Thoracic aorta (tissue), 2 donors: Measurements from ENCODE around the gene F9. TPM values are rescaled to one million over a fixed set of nuclear protein-coding genes. Genes with fewer than 3 reads are reported as not detected.

Experiments
- ATAC-seq: fragments of 150-250 bp; one replicate; pipeline ENCODE4 v1.8.0; 2017; ENCODE audit warnings: low read depth; ENCODE audit not compliant: insufficient number of reproducible peaks, low FRiP score
- DNase-seq: peaks from one replicate; pipeline ENCODE4 v3.0.0-alpha.2; 2020; ENCODE audit warnings: low spot score
- H3K27ac ChIP-seq, 2 donors: fragments of 200-600 bp; sonication (generic); 1 replicate in 1 of 2; 2 replicates in 1 of 2; pipeline ENCODE4 v1.5.1; 2016; ENCODE audit warnings: mild to moderate bottlenecking in 2 of 2, moderate library complexity in 2 of 2
- H3K27me3 ChIP-seq: fragments of 200-600 bp; sonication (generic); replicated peaks from 2 replicates; pipeline ENCODE4 v1.6.0; 2016; ENCODE audit warnings: mild to moderate bottlenecking; ENCODE audit not compliant: insufficient read depth
- H3K36me3 ChIP-seq: fragments of 200-600 bp; sonication (generic); one replicate; pipeline ENCODE4 v1.5.1; 2016
- H3K4me1 ChIP-seq, 2 donors: fragments of 200-600 bp; sonication (generic); 1 replicate in 1 of 2; 2 replicates in 1 of 2; pipeline versions ENCODE4 v1.5.1 to v1.6.0; 2016; ENCODE audit warnings: low read depth in 2 of 2, mild to moderate bottlenecking in 1 of 2; ENCODE audit not compliant: control insufficient read depth in 1 of 2
- H3K4me3 ChIP-seq: fragments of 200-600 bp; sonication (generic); 2 replicates; pipeline ENCODE4 v1.5.1; 2016; ENCODE audit warnings: mild to moderate bottlenecking
- H3K9me3 ChIP-seq: fragments of 200-600 bp; sonication (generic); 2 replicates; pipeline ENCODE4 v1.5.1; 2016
- CTCF ChIP-seq: fragments of 200-600 bp; sonication (generic); IDR thresholded peaks from one replicate; pipeline ENCODE4 v1.5.1; 2019; ENCODE audit warnings: antibody characterized with exemption
- total RNA-seq, 2 donors: library from RNA; depleted of rRNA; stranded (reverse); fragments of >200 nt; gene quantifications; one replicate each; pipeline versions ENCODE4 v1.1.0 to v1.2.3, GENCODE V29; 2016

Gene F9
- total RNA-seq, 2 donors from 2014 or later = 0.28 TPM; not detected in 1

- Histone ChIP-seq H3K36me3 (no peaks in the 10 kb centered on the region), H3K4me3 (no peak overlapping the region), H3K9me3 (no peaks in the 10 kb centered on the region), H3K27me3 (no peaks in the 10 kb centered on the region), H3K4me1 (no peaks in the 10 kb centered on the region), H3K27ac (no peak overlapping the region)
- DNase-seq (no peak), ATAC-seq (no peak)
- TF ChIP-seq CTCF = no peak
Measured at GRCh38 chrX:139554991-139555675, 24.6 kb downstream of the F9 start.

- Histone ChIP-seq H3K27ac (no peak overlapping the region), H3K4me1 (no peaks in the 10 kb centered on the region), H3K4me3 (no peak overlapping the region), H3K9me3 (no peaks in the 10 kb centered on the region), H3K36me3 (no peaks in the 10 kb centered on the region), H3K27me3 (no peaks in the 10 kb centered on the region)
- ATAC-seq = no peak
- no peak for DNase-seq
- TF ChIP-seq CTCF = peak; percentile 30
Measured at GRCh38 chrX:139559383-139560042, 29.0 kb downstream of the F9 start.

- Histone ChIP-seq H3K27me3 (no peaks in the 10 kb centered on the region), H3K36me3 (no peaks in the 10 kb centered on the region), H3K4me1 (no peaks in the 10 kb centered on the region), H3K4me3 (no peak overlapping the region), H3K27ac (no peak overlapping the region), H3K9me3 (no peaks in the 10 kb centered on the region)
- DNase-seq = no peak
- ATAC-seq = no peak
- no peak for TF ChIP-seq CTCF
Measured at GRCh38 chrX:139560221-139560620, 29.7 kb downstream of the F9 start.

- H3K4me3 ChIP-seq = no peak overlapping the region
- H3K4me1 ChIP-seq = no peaks in the 10 kb centered on the region
- ATAC-seq = no peak
- no peak for DNase-seq
- no peak for TF ChIP-seq CTCF
- H3K27ac ChIP-seq = no peak overlapping the region
- no peaks in the 10 kb centered on the region for H3K9me3 ChIP-seq
- no peaks in the 10 kb centered on the region for H3K27me3 ChIP-seq
- H3K36me3 ChIP-seq = no peaks in the 10 kb centered on the region
Measured at GRCh38 chrX:139563251-139563650, 32.7 kb downstream of the F9 start.

GRCh38 chrX:139566981-139567380, 36.4 kb downstream of the F9 start:
- TF ChIP-seq CTCF = no peak
- Histone ChIP-seq H3K4me3 (no peak overlapping the region), H3K4me1 (no peaks in the 10 kb centered on the region), H3K27ac (no peak overlapping the region), H3K9me3 (no peaks in the 10 kb centered on the region), H3K36me3 (no peaks in the 10 kb centered on the region), H3K27me3 (no peaks in the 10 kb centered on the region)
- DNase-seq (no peak), ATAC-seq (no peak)
